MCF 10A (cell line): ENCODE results near the gene OLFM2. TPM values are rescaled to one million over a fixed set of nuclear protein-coding genes. Genes with fewer than 3 reads are reported as not detected.
A peak's percentile ranks its signal among the peaks of the same experiment; 100 is the strongest.
"Not testable (repeated sequence)": the region's sequence is repeated elsewhere in the genome, so short reads cannot be mapped to it uniquely, and the experiment has no call there.

Experiments used
- BruUV-seq: library from RNA; stranded (reverse); fragments of 400-500 nt; replicated peaks from 2 replicates; lab custom pipeline; 2021; lab: Mats Ljungman, UMichigan
- CTCF ChIA-PET: fragments of 300-600 bp; sonication (Branson Sonifier 250); formaldehyde crosslinking; extraction: SDS; loops from one replicate; lab custom pipeline; 2021; ENCODE audit warnings: antibody characterized with exemption, inconsistent platforms; lab: Yijun Ruan, JAX
- POLR2A ChIA-PET: fragments of 300-600, 350-650 bp; sonication (Branson Sonifier 250); formaldehyde crosslinking; extraction: SDS; loops from one replicate; lab custom pipeline; 2020; ENCODE audit warnings: antibody characterized with exemption, inconsistent platforms; lab: Yijun Ruan, JAX
- DNase-seq: peaks from one replicate; pipeline ENCODE4 v3.0.0-alpha.2; 2018; ENCODE audit not compliant: unreplicated experiment
- H3K27ac Mint-ChIP-seq: one replicate; pipeline ENCODE4 v1.8.0; 2022; ENCODE audit warnings: mild to moderate bottlenecking, low read depth, mixed read lengths; ENCODE audit not compliant: unreplicated experiment
- H3K27me3 Mint-ChIP-seq: one replicate; pipeline ENCODE4 v1.8.0; 2022; ENCODE audit warnings: mixed read lengths; ENCODE audit not compliant: insufficient read depth, unreplicated experiment
- H3K36me3 Mint-ChIP-seq: one replicate; pipeline ENCODE4 v1.8.0; 2022; ENCODE audit warnings: mild to moderate bottlenecking, moderate library complexity, mixed read lengths; ENCODE audit not compliant: insufficient read depth, unreplicated experiment
- H3K4me1 Mint-ChIP-seq: one replicate; pipeline ENCODE4 v1.8.0; 2022; ENCODE audit warnings: mixed read lengths; ENCODE audit not compliant: insufficient read depth, unreplicated experiment
- H3K4me3 Mint-ChIP-seq: one replicate; pipeline ENCODE4 v1.8.0; 2022; ENCODE audit warnings: mild to moderate bottlenecking, moderate library complexity, mixed read lengths; ENCODE audit not compliant: unreplicated experiment
- H3K9me3 Mint-ChIP-seq: one replicate; pipeline ENCODE4 v1.8.0; 2022; ENCODE audit warnings: mixed read lengths; ENCODE audit not compliant: unreplicated experiment
- intact Hi-C: fragments of 100-400 bp; cut with micrococcal nuclease; formaldehyde crosslinking; loops from 2 replicates; pipeline ENCODE4 v1.14.1; 2022
- total RNA-seq: library from RNA; stranded (reverse); gene quantifications from 2 replicates; pipeline ENCODE4 v1.2.3, GENCODE V29; 2022
- TF ChIP-seq, protein P1 (sequence below): fragments of 200-600 bp; IDR thresholded peaks from one replicate; pipeline ENCODE4 v1.8.0; 2022; ENCODE audit warnings: antibody characterized with exemption, mild to moderate bottlenecking; ENCODE audit not compliant: unreplicated experiment

The OLFM2 gene
- total RNA-seq, 1 experiment from 2014 or later: not detected

DNA sequence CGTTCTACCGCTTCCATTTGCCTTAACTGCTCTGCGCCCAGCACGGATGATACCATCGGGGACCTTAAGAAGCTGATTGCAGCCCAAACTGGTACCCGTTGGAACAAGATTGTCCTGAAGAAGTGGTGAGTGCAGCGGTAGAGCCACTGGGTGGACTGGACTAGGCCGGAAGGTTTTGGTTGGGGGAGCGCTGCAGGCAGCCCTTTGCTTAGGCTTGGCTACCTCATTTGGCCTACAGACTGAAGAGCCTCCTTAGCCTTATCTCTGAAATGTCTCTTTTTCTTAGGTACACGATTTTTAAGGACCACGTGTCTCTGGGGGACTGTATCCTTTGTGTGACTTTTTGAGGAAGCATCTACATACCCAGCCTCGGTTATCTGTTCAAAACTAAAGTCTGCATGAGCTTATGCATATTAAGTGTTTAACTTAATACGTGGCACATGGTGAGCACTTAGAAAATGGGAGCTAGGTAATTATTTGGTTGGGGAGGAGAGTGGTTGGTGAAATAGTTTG is 107.7 kb downstream of the OLFM2 start:
- H3K9me3 Mint-ChIP-seq: no peaks in the 10 kb centered on the region
- no peak for DNase-seq
- H3K27ac Mint-ChIP-seq: peak overlapping the region; percentile 97
- ChIA-PET CTCF (interaction anchor here (0.5 to 1.1 kb wide), 4 partner anchors 19 to 695 kb away, joined by 3 to 5 read pairs (median 4); no protein-coding TSS in a partner anchor), POLR2A (interaction anchor here (0.9 to 3.3 kb wide), 9 partner anchors 9 to 551 kb away, joined by 4 to 33 read pairs (median 11); partner anchors contain the start of genes FBXL12, ZNF121, ZNF561 and ZNF846)
- peak overlapping the region; percentile 90 for H3K4me3 Mint-ChIP-seq
- TF ChIP-seq, protein P1, sequence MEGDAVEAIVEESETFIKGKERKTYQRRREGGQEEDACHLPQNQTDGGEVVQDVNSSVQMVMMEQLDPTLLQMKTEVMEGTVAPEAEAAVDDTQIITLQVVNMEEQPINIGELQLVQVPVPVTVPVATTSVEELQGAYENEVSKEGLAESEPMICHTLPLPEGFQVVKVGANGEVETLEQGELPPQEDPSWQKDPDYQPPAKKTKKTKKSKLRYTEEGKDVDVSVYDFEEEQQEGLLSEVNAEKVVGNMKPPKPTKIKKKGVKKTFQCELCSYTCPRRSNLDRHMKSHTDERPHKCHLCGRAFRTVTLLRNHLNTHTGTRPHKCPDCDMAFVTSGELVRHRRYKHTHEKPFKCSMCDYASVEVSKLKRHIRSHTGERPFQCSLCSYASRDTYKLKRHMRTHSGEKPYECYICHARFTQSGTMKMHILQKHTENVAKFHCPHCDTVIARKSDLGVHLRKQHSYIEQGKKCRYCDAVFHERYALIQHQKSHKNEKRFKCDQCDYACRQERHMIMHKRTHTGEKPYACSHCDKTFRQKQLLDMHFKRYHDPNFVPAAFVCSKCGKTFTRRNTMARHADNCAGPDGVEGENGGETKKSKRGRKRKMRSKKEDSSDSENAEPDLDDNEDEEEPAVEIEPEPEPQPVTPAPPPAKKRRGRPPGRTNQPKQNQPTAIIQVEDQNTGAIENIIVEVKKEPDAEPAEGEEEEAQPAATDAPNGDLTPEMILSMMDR: no peak
- H3K4me1 Mint-ChIP-seq: peaks cover 6% of the 10 kb centered on the region
- intact Hi-C loops: no loop called here
- H3K36me3 Mint-ChIP-seq: peaks cover 20% of the 10 kb centered on the region
- no peaks in the 10 kb centered on the region for H3K27me3 Mint-ChIP-seq
- BruUV-seq: TSS peak; percentile 52

DNA sequence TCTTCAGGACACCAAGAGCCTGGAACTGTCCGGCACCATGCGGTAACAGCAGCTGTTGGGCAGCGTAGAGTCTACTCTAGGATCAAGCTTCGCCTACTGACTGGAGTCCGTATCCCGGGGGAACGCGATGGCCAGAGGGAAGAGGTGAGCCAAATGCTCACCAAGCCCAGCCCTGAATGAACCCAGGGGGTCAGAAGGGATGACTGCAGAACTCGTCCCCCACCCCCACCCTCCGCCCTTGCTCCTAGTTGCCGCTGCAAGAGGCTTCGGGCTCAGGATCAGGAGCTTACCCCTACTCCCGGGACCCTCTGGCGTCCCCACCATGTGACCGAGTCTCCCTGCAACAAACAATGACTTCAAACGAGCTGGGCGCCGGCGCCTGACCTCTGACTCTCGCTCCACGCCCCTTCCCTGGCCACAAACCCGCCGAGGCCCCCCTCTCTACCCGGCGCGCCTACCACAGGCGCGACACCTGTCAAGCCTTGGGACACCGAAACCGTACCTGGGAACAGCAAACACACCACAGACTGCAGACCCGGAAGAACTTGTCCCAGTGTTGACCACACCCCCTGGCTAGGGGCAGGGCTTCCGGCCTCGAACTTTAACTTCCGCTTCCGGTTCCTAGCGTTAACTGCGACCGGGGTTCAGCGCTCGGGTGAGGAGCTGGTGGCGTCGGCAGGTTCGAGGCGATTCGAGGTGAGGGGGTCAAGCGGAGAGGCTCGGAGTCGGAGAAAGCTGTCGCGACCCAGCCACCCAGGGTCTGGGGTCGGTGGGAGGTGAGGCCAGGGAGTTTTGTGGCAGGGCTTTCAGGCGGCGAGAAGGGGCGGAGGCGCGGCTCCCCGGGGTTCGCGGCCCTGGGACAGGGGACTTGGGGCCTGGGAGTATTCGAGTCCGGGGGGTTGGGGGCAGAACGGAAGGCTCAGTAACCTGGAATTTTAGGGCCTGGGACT is 108.8 kb downstream of the OLFM2 start, which contains the start of gene UBL5:
Gene UBL5 (plus strand): TSS at position 630 of the 950 bp plus-strand sequence. CDS start 420 bp downstream, outside the sequence.
- DNase-seq: peak; percentile 93
- Mint-ChIP-seq H3K4me1 (peaks cover 6% of the 10 kb centered on the region), H3K27ac (peak within 1 kb of the TSS; percentile 97), H3K36me3 (peaks cover 20% of the 10 kb centered on the region), H3K27me3 (no peaks in the 10 kb centered on the region), H3K4me3 (peak within 1 kb of the TSS; percentile 90), H3K9me3 (no peaks in the 10 kb centered on the region)
- TSS peak; percentile 71 for BruUV-seq
- CTCF ChIA-PET: interaction anchor here (0.6 to 1.2 kb wide), 8 partner anchors 8 to 1435 kb away, joined by 3 to 6 read pairs (median 3); no protein-coding TSS in a partner anchor
- POLR2A ChIA-PET: interaction anchor here (0.5 to 3.3 kb wide), 26 partner anchors 9 to 1383 kb away, joined by 3 to 33 read pairs (median 4); partner anchors contain the start of genes FBXL12, HNRNPM, ZNF121 and ZNF266
- intact Hi-C loops: no loop called here
- TF ChIP-seq, protein P1: no peak

DNA sequence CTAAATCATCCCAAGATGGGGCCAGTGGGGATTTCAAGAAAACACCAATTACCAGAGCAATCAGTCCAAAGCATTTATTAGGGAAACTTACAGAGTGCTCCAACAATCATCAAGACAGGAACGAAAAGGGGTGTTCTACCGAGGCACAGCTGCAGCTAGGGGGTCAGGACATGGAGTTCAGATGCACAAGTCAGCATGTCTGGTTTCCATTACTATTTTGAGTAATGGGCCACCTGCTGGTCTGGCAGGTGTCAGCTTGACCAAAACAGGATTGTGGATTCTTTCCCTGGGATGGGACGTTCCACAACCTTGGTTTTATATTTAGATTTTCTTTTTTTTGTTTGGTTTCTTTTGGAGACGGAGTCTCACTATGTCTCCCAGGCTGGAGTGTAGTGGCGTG is 112.5 kb downstream of the OLFM2 start:
- TF ChIP-seq, protein P1: no peak
- intact Hi-C loops: no loop called here
- ChIA-PET CTCF (no interaction called here), POLR2A (no interaction called here)
- no TSS peak for BruUV-seq
- Mint-ChIP-seq H3K27ac (no peak overlapping the region), H3K9me3 (no peaks in the 10 kb centered on the region), H3K4me1 (peaks cover 6% of the 10 kb centered on the region), H3K36me3 (peaks cover 17% of the 10 kb centered on the region), H3K4me3 (no peak overlapping the region), H3K27me3 (no peaks in the 10 kb centered on the region)
- no peak for DNase-seq

DNA sequence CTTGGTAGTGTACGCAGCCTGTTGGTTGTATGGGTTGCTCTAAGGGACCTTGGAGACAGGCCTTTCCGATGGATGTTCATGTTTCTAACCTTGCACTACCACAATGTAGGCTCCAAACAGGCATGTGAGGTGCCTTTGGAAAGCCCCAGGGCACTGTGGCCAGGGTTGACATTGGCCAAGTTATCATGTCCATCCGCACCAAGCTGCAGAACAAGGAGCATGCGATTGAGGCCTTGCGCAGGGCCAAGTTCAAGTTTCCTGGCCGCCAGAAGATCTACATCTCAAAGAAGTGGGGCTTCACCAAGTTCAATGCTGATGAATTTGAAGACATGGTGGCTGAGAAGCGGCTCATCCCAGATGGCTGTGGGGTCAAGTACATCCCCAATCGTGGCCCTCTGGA is 116.3 kb downstream of the OLFM2 start:
- intact Hi-C loops, H3K27ac Mint-ChIP-seq, H3K4me1 Mint-ChIP-seq, H3K9me3 Mint-ChIP-seq, CTCF ChIA-PET, H3K27me3 Mint-ChIP-seq, POLR2A ChIA-PET, DNase-seq, BruUV-seq: not testable (repeated sequence)
- H3K36me3 Mint-ChIP-seq: peaks cover 16% of the 10 kb centered on the region
- H3K4me3 Mint-ChIP-seq: peak overlapping the region; percentile 84
